Neural progenitor cell (in vitro differentiated cells): ENCODE measurements around the gene CBX6.

Experiments used
- CTCF ChIP-seq: fragments of 200-600 bp; sonication (generic); IDR thresholded peaks from 2 replicates; pipeline ENCODE4 v1.5.1; 2017; ENCODE audit warnings: antibody characterized with exemption, mild to moderate bottlenecking
- EZH2 ChIP-seq: fragments of 200-600 bp; sonication (generic); IDR thresholded peaks from 2 replicates; pipeline ENCODE4 v1.6.1; 2017; ENCODE audit warnings: antibody characterized with exemption, mild to moderate bottlenecking, moderate library complexity
- EZH2phosphoT487 ChIP-seq: fragments of 200-600 bp; sonication (generic); IDR thresholded peaks from 2 replicates; pipeline ENCODE4 v1.6.1; 2017; ENCODE audit warnings: antibody characterized with exemption

DNA sequence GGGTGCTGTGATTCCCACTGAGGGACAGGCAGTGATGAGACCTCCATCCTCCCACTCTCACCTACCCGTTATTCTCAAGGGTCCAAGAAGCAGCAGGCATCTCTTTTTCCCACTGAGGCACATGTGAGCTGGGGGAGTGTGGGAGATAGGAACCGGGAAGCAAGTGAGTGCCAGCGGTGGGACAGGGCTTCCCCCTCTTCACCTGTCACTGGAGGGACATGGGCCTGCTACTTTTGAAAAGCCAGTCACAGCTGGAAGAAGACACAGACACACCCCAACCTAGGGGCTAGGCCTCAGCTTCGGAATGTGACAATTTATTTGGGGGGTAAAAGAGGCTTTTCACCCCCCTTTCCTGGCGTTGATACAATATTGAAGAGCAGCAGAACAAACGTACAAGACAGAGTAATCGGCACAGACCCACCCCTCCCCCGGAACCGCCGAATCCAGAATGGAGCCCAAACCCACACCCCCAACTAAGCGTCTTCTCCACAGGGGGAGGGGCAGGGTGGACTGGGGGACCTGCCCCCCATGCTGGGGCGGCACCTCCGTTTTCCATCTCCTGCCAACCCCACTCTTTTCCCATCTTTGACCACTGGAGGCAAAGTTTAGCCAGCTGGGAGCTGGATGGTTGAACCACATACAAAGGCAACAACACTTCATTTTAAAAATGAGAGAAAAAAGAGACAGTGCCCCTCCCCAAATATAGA is 10.7 kb downstream of the CBX6 start:
- TF ChIP-seq CTCF = peak; percentile 20
- no peak for TF ChIP-seq EZH2
- no peak for TF ChIP-seq EZH2phosphoT487
